Lung (tissue), 12 donors: Measurements from ENCODE around the gene ELMOD1. TPM values are rescaled to one million over a fixed set of nuclear protein-coding genes. Genes with fewer than 3 reads are reported as not detected.

Experiments
- ATAC-seq: fragments of 200-7000 bp; cut with Tn5 transposase; one replicate; pipeline ENCODE4 v1.9.1; 2020; ENCODE audit warnings: moderate number of reproducible peaks; ENCODE audit not compliant: insufficient read depth, low FRiP score
- DNase-seq, 3 donors: peaks; one replicate each; pipeline ENCODE4 v3.0.0-alpha.2; 2013 to 2017
- H3K27ac ChIP-seq, 2 donors: one replicate each; pipeline ENCODE4 v1.5.1; 2013; ENCODE audit warnings: mild to moderate bottlenecking in 2 of 2, moderate library complexity in 2 of 2, control low read depth in 1 of 2, inconsistent platforms in 1 of 2, low read depth in 1 of 2, low read length in 1 of 2
- H3K27me3 ChIP-seq, 3 donors: one replicate each; pipeline ENCODE4 v1.5.1; 2013; ENCODE audit warnings: low read length in 2 of 3; ENCODE audit not compliant: control insufficient read depth in 3 of 3, insufficient read depth in 3 of 3
- H3K36me3 ChIP-seq, 4 donors: one replicate each; pipeline ENCODE4 v1.5.1; 2013; ENCODE audit warnings: low read length in 4 of 4, mild to moderate bottlenecking in 1 of 4, moderate library complexity in 1 of 4; ENCODE audit not compliant: control insufficient read depth in 4 of 4, insufficient read depth in 4 of 4
- H3K4me1 ChIP-seq, 5 donors: one replicate each; pipeline ENCODE4 v1.5.1; 2013; ENCODE audit warnings: low read length in 5 of 5, mild to moderate bottlenecking in 2 of 5, moderate library complexity in 1 of 5; ENCODE audit not compliant: control insufficient read depth in 5 of 5, insufficient read depth in 5 of 5
- H3K4me3 ChIP-seq: one replicate; pipeline ENCODE4 v1.5.1; 2013; ENCODE audit warnings: mild to moderate bottlenecking, control low read depth, moderate library complexity
- H3K9ac ChIP-seq, 2 donors: one replicate each; pipeline ENCODE4 v1.5.1; 2013; ENCODE audit warnings: low read length in 2 of 2, control low read depth in 1 of 2; ENCODE audit not compliant: insufficient read depth in 1 of 2
- H3K9me3 ChIP-seq, 4 donors: one replicate each; pipeline ENCODE4 v1.5.1; 2013; ENCODE audit warnings: low read length in 3 of 4, mild to moderate bottlenecking in 1 of 4, moderate library complexity in 1 of 4; ENCODE audit not compliant: control insufficient read depth in 4 of 4, insufficient read depth in 3 of 4
- WGBS, 2 donors: extraction: QIAGEN DNeasy Blood & Tissue Kit; methylation state at CpG; one replicate each; pipeline ENCODE4 v1.1.7; 2013; 5-methylcytosine and 5-hydroxymethylcytosine counted together
- polyA plus RNA-seq, 2 donors: library from polyadenylated mRNA; stranded (reverse); fragments of 200-250 nt; gene quantifications; one replicate each; pipeline ENCODE4 v1.2.1, GENCODE V29; 2013
- total RNA-seq, 2 donors: library from RNA; depleted of rRNA in 1 of 2; stranded (reverse); fragments of >200 nt in 1 of 2; gene quantifications; one replicate each; pipeline ENCODE4 v1.2.1, GENCODE V29; 2014 to 2021
- TF ChIP-seq, protein P1 (sequence below): IDR thresholded peaks from 2 replicates; pipeline ENCODE4 v1.5.1; 2012; ENCODE audit warnings: mild to moderate bottlenecking; ENCODE audit errors: control extremely low read depth, extremely low read depth
- donor health status: control.
- donor health status: control.
- donor health status: Bipolar disorder and iron deficiency.
- donor health status: healthy.
- donor health status: DM: yes; HTN: yes; CAD: no.

The ELMOD1 gene
- total and polyA plus RNA-seq, 4 donors = 0.19 to 1.9 (median 0.82) TPM

DNA sequence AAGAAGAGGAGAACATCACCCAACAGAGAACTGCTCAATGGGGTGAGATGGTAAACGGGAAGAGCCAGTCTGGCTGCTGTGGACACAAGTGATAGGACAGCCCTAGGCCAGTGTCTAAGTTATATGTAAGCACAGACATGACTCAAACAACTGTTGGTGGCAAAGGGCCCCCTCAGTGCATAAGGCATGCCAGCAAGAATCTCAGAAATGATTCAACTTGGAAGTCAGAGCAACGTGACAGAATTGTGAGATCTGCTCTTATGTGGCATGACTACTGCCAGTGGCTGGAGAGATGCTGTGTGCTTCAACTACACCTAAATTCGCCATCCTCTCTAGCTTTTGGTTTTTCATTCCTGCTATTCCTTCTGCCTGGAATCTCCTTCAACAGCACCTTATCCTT, 113.5 kb downstream of the ELMOD1 start:
- H3K27ac ChIP-seq = no peak overlapping the region
- no peak for ATAC-seq
- no peak for DNase-seq
- H3K36me3 ChIP-seq = no peaks in the 10 kb centered on the region
- 84 to 86% methylated on average over 3 of the region's 3 CpGs for WGBS, 2 donors
- TF ChIP-seq, protein P1, sequence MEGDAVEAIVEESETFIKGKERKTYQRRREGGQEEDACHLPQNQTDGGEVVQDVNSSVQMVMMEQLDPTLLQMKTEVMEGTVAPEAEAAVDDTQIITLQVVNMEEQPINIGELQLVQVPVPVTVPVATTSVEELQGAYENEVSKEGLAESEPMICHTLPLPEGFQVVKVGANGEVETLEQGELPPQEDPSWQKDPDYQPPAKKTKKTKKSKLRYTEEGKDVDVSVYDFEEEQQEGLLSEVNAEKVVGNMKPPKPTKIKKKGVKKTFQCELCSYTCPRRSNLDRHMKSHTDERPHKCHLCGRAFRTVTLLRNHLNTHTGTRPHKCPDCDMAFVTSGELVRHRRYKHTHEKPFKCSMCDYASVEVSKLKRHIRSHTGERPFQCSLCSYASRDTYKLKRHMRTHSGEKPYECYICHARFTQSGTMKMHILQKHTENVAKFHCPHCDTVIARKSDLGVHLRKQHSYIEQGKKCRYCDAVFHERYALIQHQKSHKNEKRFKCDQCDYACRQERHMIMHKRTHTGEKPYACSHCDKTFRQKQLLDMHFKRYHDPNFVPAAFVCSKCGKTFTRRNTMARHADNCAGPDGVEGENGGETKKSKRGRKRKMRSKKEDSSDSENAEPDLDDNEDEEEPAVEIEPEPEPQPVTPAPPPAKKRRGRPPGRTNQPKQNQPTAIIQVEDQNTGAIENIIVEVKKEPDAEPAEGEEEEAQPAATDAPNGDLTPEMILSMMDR = no peak
- H3K4me3 ChIP-seq = no peak overlapping the region
- peaks cover 0 to 1% (median 0%) of the 10 kb centered on the region in 5 donors for H3K4me1 ChIP-seq
- no peaks in the 10 kb centered on the region for H3K9me3 ChIP-seq
- no peak overlapping the region for H3K9ac ChIP-seq
- H3K27me3 ChIP-seq = no peaks in the 10 kb centered on the region

GRCh38 chr11:107705027-107705426, 114.1 kb downstream of the ELMOD1 start:
- Histone ChIP-seq H3K4me1 (peaks cover 0 to 1% (median 0%) of the 10 kb centered on the region in 5 donors), H3K27me3 (no peaks in the 10 kb centered on the region), H3K9me3 (no peaks in the 10 kb centered on the region), H3K27ac (no peak overlapping the region), H3K36me3 (no peaks in the 10 kb centered on the region), H3K4me3 (no peak overlapping the region), H3K9ac (no peak overlapping the region)
- ATAC-seq = no peak
- TF ChIP-seq, protein P1 = no peak
- WGBS, 2 donors = 82 to 93% methylated on average over 2 of the region's 2 CpGs
- DNase-seq = no peak

GRCh38 chr11:107706531-107706930, 115.6 kb downstream of the ELMOD1 start:
- H3K27ac ChIP-seq = no peak overlapping the region
- 57 to 69% methylated on average over 2 of the region's 2 CpGs for WGBS, 2 donors
- H3K4me3 ChIP-seq = no peak overlapping the region
- no peak overlapping the region for H3K9ac ChIP-seq
- TF ChIP-seq, protein P1 = no peak
- DNase-seq (no peak), ATAC-seq (no peak)
- H3K9me3 ChIP-seq = no peaks in the 10 kb centered on the region
- H3K27me3 ChIP-seq = no peaks in the 10 kb centered on the region
- peaks cover 0 to 1% (median 0%) of the 10 kb centered on the region in 5 donors for H3K4me1 ChIP-seq
- no peaks in the 10 kb centered on the region for H3K36me3 ChIP-seq

DNA sequence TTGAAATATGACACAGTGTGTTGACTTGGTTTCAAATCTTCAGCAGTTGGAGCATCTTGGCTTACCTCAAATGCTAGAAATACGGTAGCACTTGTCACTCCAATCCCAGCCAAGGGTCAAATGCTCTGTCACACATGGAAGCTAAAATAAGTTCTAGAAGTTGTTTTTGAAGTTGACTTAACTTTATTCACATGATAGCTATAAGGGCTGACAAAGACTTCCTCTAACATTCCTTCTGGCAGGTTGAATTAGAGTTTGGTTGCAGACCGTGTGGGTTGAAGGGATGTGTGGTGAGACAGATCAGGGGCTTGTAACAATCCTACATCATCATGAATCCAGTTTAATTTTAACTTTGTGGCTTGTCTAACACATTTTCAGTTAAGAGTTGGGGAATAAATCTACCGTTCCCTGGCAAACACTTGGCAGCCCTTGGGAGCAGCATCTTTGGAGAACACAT, 116.3 kb downstream of the ELMOD1 start:
- Histone ChIP-seq H3K9me3 (no peaks in the 10 kb centered on the region), H3K9ac (no peak overlapping the region), H3K27ac (no peak overlapping the region), H3K4me1 (peaks cover 0 to 4% (median 0%) of the 10 kb centered on the region in 5 donors), H3K27me3 (no peaks in the 10 kb centered on the region), H3K36me3 (no peaks in the 10 kb centered on the region), H3K4me3 (no peak overlapping the region)
- DNase-seq (no peak), ATAC-seq (no peak)
- TF ChIP-seq, protein P1 = no peak
- 81% methylated on average over 3 of the region's 3 CpGs for WGBS, 2 donors
